AG09319 (cell line): ENCODE measurements around the gene AGBL1.

ENCODE experiments used
- DNase-seq: peaks from one replicate; pipeline ENCODE4 v3.0.0-alpha.2; 2010; ENCODE audit warnings: low read depth; ENCODE audit errors: extremely low read depth
- CTCF ChIP-seq: IDR thresholded peaks from 2 replicates; pipeline ENCODE4 v1.5.1; 2011; ENCODE audit warnings: low read depth, mild to moderate bottlenecking, inconsistent platforms, low read length, moderate library complexity

Gene AGBL1

GRCh38 chr15:86267892-86268291 is 188.2 kb downstream of the AGBL1 start:
- DNase-seq = no peak
- no peak for TF ChIP-seq CTCF

- no peak for DNase-seq
These were observed 188.9 kb downstream of the AGBL1 start for GRCh38 chr15:86268558-86268957.

GRCh38 chr15:86273309-86273708 is 193.6 kb downstream of the AGBL1 start:
- no peak for DNase-seq
- TF ChIP-seq CTCF = no peak

More at GRCh38 chr15:86268558-86268957, 188.9 kb downstream of the AGBL1 start:
- no peak for TF ChIP-seq CTCF

GRCh38 chr15:86275361-86275760 is 195.7 kb downstream of the AGBL1 start:
- no peak for TF ChIP-seq CTCF
- DNase-seq = no peak

- TF ChIP-seq CTCF = no peak
- DNase-seq = no peak
These were observed 198.9 kb downstream of the AGBL1 start for GRCh38 chr15:86278586-86278985.

- DNase-seq = no peak
- TF ChIP-seq CTCF = no peak
These were observed 205.0 kb downstream of the AGBL1 start for GRCh38 chr15:86284635-86285034.

- DNase-seq = no peak
- TF ChIP-seq CTCF = no peak
These were observed 215.8 kb downstream of the AGBL1 start for GRCh38 chr15:86295511-86295910.

- TF ChIP-seq CTCF = no peak
- no peak for DNase-seq
These were observed 217.1 kb downstream of the AGBL1 start for GRCh38 chr15:86296769-86297168.
